Stimulated activated CD4-positive, alpha-beta T cell treated with anti-CD3 and anti-CD28 coated beads, Interleukin-12 subunit alpha, Interleukin-12 subunit beta, amount 100 ng/mL, for 4 hours (primary cell): ENCODE results near the gene CCDC191.

Experiments
- DNase-seq: peaks from one replicate; pipeline ENCODE4 v3.0.0-alpha.2; 2020

CCDC191 gene

GRCh38 chr3:114058646-114059045, 2.3 kb upstream of the CCDC191 start:
- DNase-seq, result no peak

GRCh38 chr3:114057011-114057347, 653 bp upstream of the CCDC191 start:
- no peak for DNase-seq

GRCh38 chr3:114052216-114052615, 4.1 kb downstream of the CCDC191 start:
- no peak for DNase-seq

- DNase-seq, result no peak
Measured at GRCh38 chr3:114043205-114043604, 13.1 kb downstream of the CCDC191 start.

- DNase-seq, result no peak
Measured at GRCh38 chr3:114035896-114036295, 20.4 kb downstream of the CCDC191 start.

- no peak for DNase-seq
Measured at GRCh38 chr3:114034787-114035545, 21.4 kb downstream of the CCDC191 start.

GRCh38 chr3:114034211-114034610, 22.1 kb downstream of the CCDC191 start:
- DNase-seq, result no peak

GRCh38 chr3:114033721-114034120, 22.6 kb downstream of the CCDC191 start:
- no peak for DNase-seq

GRCh38 chr3:114026331-114026730, 30.0 kb downstream of the CCDC191 start:
- no peak for DNase-seq

- DNase-seq, result no peak
Measured at GRCh38 chr3:114025451-114025850, 30.9 kb downstream of the CCDC191 start.

- DNase-seq, result no peak
Measured at GRCh38 chr3:114022145-114022802, 34.1 kb downstream of the CCDC191 start.

- DNase-seq, result no peak
Measured at GRCh38 chr3:114020907-114021306, 35.4 kb downstream of the CCDC191 start.

- no peak for DNase-seq
Measured at GRCh38 chr3:114019486-114019885, 36.8 kb downstream of the CCDC191 start.

GRCh38 chr3:114014211-114014610, 42.1 kb downstream of the CCDC191 start:
- DNase-seq, result no peak

- no peak for DNase-seq
Measured at GRCh38 chr3:114011059-114011797, 45.1 kb downstream of the CCDC191 start.

GRCh38 chr3:114005481-114005880, 50.8 kb downstream of the CCDC191 start:
- DNase-seq, result no peak

- DNase-seq, result no peak
Measured at GRCh38 chr3:113985541-113985940, 70.8 kb downstream of the CCDC191 start.

GRCh38 chr3:113983544-113983943, 72.8 kb downstream of the CCDC191 start:
- DNase-seq, result no peak

- no peak for DNase-seq
Measured at GRCh38 chr3:113981803-113982202, 74.5 kb downstream of the CCDC191 start.

- DNase-seq, result no peak
Measured at GRCh38 chr3:113979916-113980315, 76.4 kb downstream of the CCDC191 start.

GRCh38 chr3:113977822-113978221, 78.5 kb downstream of the CCDC191 start:
- no peak for DNase-seq

- no peak for DNase-seq
Measured at GRCh38 chr3:113968986-113969385, 87.3 kb downstream of the CCDC191 start.

- DNase-seq, result no peak
Measured at GRCh38 chr3:113966172-113966571, 90.2 kb downstream of the CCDC191 start.

- DNase-seq, result no peak
Measured at GRCh38 chr3:113963879-113964278, 92.4 kb downstream of the CCDC191 start.
